ENCODE results near the gene TESK1. TPM values are rescaled to one million over a fixed set of nuclear protein-coding genes. Genes with fewer than 3 reads are reported as not detected.

The TESK1 gene
- total RNA-seq, 1 donor from 2014 or later, result 29.7 TPM

DNA sequence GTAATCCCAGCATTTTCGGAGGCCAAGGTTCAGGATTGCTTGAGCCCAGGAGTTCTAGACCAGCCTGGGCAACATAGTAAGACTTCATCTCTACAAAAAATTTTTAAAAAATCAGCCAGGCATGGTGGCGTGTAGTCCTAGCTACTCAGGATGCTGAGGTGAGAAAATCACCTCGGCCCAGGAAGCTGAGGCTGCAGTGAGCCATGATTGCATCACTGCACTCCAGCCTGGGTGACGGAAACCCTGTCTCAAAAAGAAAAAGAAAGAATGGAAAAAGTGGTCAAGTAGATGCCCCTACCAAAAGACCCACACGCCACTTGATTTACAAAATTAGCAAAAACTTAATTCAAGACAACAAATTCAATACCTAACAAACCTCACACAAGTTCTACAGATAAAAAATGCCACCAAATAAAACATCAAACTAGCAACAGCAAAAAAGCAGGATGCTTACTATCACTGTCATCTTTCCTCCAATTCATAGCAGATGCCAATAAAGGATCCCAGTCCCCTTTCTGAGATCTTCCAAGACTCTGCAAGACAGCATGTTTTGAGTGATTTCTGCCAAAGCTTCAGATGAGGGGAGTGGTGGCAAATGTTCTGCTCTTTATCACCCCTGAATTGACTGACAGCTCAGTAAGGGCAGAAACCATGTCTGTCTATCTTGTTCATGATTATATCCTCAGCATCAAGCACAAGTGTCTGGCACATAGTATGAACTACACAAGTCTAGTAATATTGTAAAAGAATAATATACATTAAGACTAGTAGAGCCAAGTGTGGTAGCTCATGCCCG lies 34.2 kb upstream of the TESK1 start:
- Histone ChIP-seq H3K4me3 (no peak overlapping the region), H3K27ac (no peak overlapping the region), H3K4me1 (no peaks in the 10 kb centered on the region), H3K36me3 (no peaks in the 10 kb centered on the region), H3K9me3 (no peaks in the 10 kb centered on the region), H3K27me3 (no peaks in the 10 kb centered on the region)
- no peak for DNase-seq (ENCODE audit: extremely low spot score in 2 of 2)
- intact Hi-C loops (cut with DNase I), result no loop called here
- TF ChIP-seq POLR2AphosphoS5 (IDR thresholded peaks at IDR 0.05; ENCODE audit: insufficient read depth in 1 of 2, low read depth in 1 of 2), result no peak
- TF ChIP-seq, protein P1, sequence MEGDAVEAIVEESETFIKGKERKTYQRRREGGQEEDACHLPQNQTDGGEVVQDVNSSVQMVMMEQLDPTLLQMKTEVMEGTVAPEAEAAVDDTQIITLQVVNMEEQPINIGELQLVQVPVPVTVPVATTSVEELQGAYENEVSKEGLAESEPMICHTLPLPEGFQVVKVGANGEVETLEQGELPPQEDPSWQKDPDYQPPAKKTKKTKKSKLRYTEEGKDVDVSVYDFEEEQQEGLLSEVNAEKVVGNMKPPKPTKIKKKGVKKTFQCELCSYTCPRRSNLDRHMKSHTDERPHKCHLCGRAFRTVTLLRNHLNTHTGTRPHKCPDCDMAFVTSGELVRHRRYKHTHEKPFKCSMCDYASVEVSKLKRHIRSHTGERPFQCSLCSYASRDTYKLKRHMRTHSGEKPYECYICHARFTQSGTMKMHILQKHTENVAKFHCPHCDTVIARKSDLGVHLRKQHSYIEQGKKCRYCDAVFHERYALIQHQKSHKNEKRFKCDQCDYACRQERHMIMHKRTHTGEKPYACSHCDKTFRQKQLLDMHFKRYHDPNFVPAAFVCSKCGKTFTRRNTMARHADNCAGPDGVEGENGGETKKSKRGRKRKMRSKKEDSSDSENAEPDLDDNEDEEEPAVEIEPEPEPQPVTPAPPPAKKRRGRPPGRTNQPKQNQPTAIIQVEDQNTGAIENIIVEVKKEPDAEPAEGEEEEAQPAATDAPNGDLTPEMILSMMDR (IDR thresholded peaks at IDR 0.05), result no peak
- no peak for TF ChIP-seq POLR2A (IDR thresholded peaks at IDR 0.05)

GRCh38 chr9:35574578-35575122 lies 30.4 kb upstream of the TESK1 start:
- Histone ChIP-seq H3K27ac (no peak overlapping the region), H3K36me3 (no peaks in the 10 kb centered on the region), H3K4me3 (no peak overlapping the region), H3K9me3 (peaks cover under 1% of the 10 kb centered on the region), H3K27me3 (no peaks in the 10 kb centered on the region), H3K4me1 (no peaks in the 10 kb centered on the region)
- intact Hi-C loops (cut with DNase I), result no loop called here
- DNase-seq (ENCODE audit: extremely low spot score in 2 of 2), result no peak
- TF ChIP-seq, protein P1 (IDR thresholded peaks at IDR 0.05), result no peak
- no peak for TF ChIP-seq POLR2AphosphoS5 (IDR thresholded peaks at IDR 0.05; ENCODE audit: insufficient read depth in 1 of 2, low read depth in 1 of 2)
- TF ChIP-seq POLR2A (IDR thresholded peaks at IDR 0.05), result no peak

GRCh38 chr9:35575478-35575877 lies 29.6 kb upstream of the TESK1 start:
- Histone ChIP-seq H3K4me3 (no peak overlapping the region), H3K27ac (no peak overlapping the region), H3K9me3 (peaks cover 7% of the 10 kb centered on the region), H3K27me3 (no peaks in the 10 kb centered on the region), H3K36me3 (no peaks in the 10 kb centered on the region), H3K4me1 (no peaks in the 10 kb centered on the region)
- intact Hi-C loops (cut with DNase I), result no loop called here
- TF ChIP-seq, protein P1 (IDR thresholded peaks at IDR 0.05), result no peak
- TF ChIP-seq POLR2A (IDR thresholded peaks at IDR 0.05), result no peak
- TF ChIP-seq POLR2AphosphoS5 (IDR thresholded peaks at IDR 0.05; ENCODE audit: insufficient read depth in 1 of 2, low read depth in 1 of 2), result no peak
- no peak for DNase-seq (ENCODE audit: extremely low spot score in 2 of 2)

DNA sequence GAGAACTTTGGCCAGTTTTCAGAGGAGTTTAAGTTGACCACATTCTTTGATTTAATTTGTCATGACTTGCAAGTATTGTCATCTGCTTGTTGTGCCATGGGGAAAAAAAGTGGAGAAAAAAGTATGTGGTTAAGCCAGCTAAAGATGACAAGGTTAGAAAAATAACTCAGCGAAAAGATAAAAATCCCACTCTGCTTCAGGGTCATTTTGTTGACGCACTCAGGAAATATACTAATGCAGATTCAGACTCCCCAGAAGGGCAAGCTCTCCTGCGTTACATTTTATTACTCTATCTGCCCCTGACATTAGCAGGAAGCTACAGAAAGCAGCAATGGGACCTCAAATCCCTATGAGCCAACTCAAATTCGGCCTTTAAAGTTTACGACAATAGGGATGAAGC lies 27.6 kb upstream of the TESK1 start:
- H3K4me3 ChIP-seq, result no peak overlapping the region

More for the DNA sequence above, 27.6 kb upstream of the TESK1 start:
- Histone ChIP-seq H3K36me3 (no peaks in the 10 kb centered on the region), H3K4me1 (no peaks in the 10 kb centered on the region), H3K27ac (no peak overlapping the region), H3K27me3 (no peaks in the 10 kb centered on the region), H3K9me3 (peaks cover 9% of the 10 kb centered on the region)
- intact Hi-C loops (cut with DNase I), result no loop called here
- no peak for DNase-seq (ENCODE audit: extremely low spot score in 2 of 2)
- TF ChIP-seq, protein P1 (IDR thresholded peaks at IDR 0.05), result no peak
- TF ChIP-seq POLR2AphosphoS5 (IDR thresholded peaks at IDR 0.05; ENCODE audit: insufficient read depth in 1 of 2, low read depth in 1 of 2) (no peak), POLR2A (IDR thresholded peaks at IDR 0.05) (no peak)
